HEK293 (cell line): ENCODE data around the gene TSC22D2.

Experiments used
- CTCF ChIA-PET: fragments of 350-600 bp; formaldehyde crosslinking; extraction: SDS; loops from one replicate; lab custom pipeline; 2021; ENCODE audit warnings: antibody characterized with exemption; lab: Yijun Ruan, JAX
- POLR2A ChIA-PET: fragments of 300-600 bp; formaldehyde crosslinking; extraction: SDS; loops from one replicate; lab custom pipeline; 2020; ENCODE audit warnings: antibody characterized with exemption, inconsistent platforms; lab: Yijun Ruan, JAX
- H3K27ac ChIP-seq: fragments of 200-500 bp; sonication (Bioruptor generic); 2 replicates; pipeline ENCODE4 v1.5.1; 2014; ENCODE audit warnings: low read depth, low read length, control low read depth, inconsistent platforms; ENCODE audit errors: extremely low read depth
- H3K36me3 ChIP-seq, 2 experiments: fragments of 200-500 bp in 1 of 2; sonication (Bioruptor generic) in 1 of 2; 1 replicate in 1 of 2; 2 replicates in 1 of 2; pipeline ENCODE4 v1.5.1; 2014 to 2017; ENCODE audit warnings: inconsistent platforms in 2 of 2, low read length in 2 of 2; ENCODE audit not compliant: control insufficient read depth in 2 of 2, insufficient read depth in 1 of 2
- H3K4me1 ChIP-seq: fragments of 200-500 bp; sonication (Bioruptor generic); 2 replicates; pipeline ENCODE4 v1.5.1; 2014; ENCODE audit warnings: mild to moderate bottlenecking, low read length, inconsistent platforms; ENCODE audit not compliant: control insufficient read depth, insufficient read depth
- H3K4me3 ChIP-seq: 2 replicates; pipeline ENCODE4 v1.5.1; 2011; ENCODE audit warnings: low read depth, mild to moderate bottlenecking, control low read depth, low read length, moderate library complexity
- H3K9me3 ChIP-seq: fragments of 200-500 bp; sonication (Bioruptor generic); 2 replicates; pipeline ENCODE4 v1.5.1; 2014; ENCODE audit warnings: low read depth, low read length, inconsistent platforms; ENCODE audit not compliant: control insufficient read depth, insufficient read depth
- ATF2 ChIP-seq: fragments of 450-650 bp; formaldehyde crosslinking; IDR thresholded peaks from 2 replicates; pipeline ENCODE4 v1.5.1; 2016; ENCODE audit warnings: missing biosample characterization, missing genetic modification characterization, low read depth
- HOXA7 ChIP-seq: sonication (generic); formaldehyde crosslinking; IDR thresholded peaks from 2 replicates; pipeline ENCODE4 v1.8.1; 2022; ENCODE audit warnings: missing genetic modification reagents, borderline replicate concordance
- IKZF3 ChIP-seq: fragments of 450-650 bp; IDR thresholded peaks from 2 replicates; pipeline ENCODE4 v1.5.0; 2018; ENCODE audit warnings: missing biosample characterization, mild to moderate bottlenecking, missing genetic modification characterization, moderate library complexity
- INSM2 ChIP-seq: fragments of 450-650 bp; formaldehyde crosslinking; IDR thresholded peaks from 2 replicates; pipeline ENCODE4 v1.5.1; 2016; ENCODE audit warnings: missing biosample characterization, missing genetic modification characterization
- KLF7 ChIP-seq: fragments of 450-650 bp; formaldehyde crosslinking; IDR thresholded peaks from 2 replicates; pipeline ENCODE4 v1.5.1; 2016; ENCODE audit warnings: missing biosample characterization, missing genetic modification characterization, borderline replicate concordance
- MYNN ChIP-seq: fragments of 450-650 bp; formaldehyde crosslinking; IDR thresholded peaks from 2 replicates; pipeline ENCODE4 v1.5.1; 2016; ENCODE audit warnings: missing biosample characterization, missing genetic modification characterization, borderline replicate concordance
- PRDM1 ChIP-seq: fragments of 450-650 bp; formaldehyde crosslinking; IDR thresholded peaks from 2 replicates; pipeline ENCODE4; 2016; ENCODE audit warnings: missing biosample characterization, missing genetic modification characterization
- SP2 ChIP-seq: fragments of 450-650 bp; formaldehyde crosslinking; IDR thresholded peaks from 2 replicates; pipeline ENCODE4 v1.5.1; 2016; ENCODE audit warnings: missing biosample characterization, missing genetic modification characterization
- TRIM28 ChIP-seq: IDR thresholded peaks from 2 replicates; pipeline ENCODE4 v1.6.1; 2011; ENCODE audit warnings: low read length, control low read depth, borderline replicate concordance
- YY1 ChIP-seq: fragments of 450-650 bp; formaldehyde crosslinking; IDR thresholded peaks from 2 replicates; pipeline ENCODE4 v1.5.1; 2018; ENCODE audit warnings: missing biosample characterization, missing genetic modification characterization
- ZBTB10 ChIP-seq: fragments of 450-650 bp; formaldehyde crosslinking; IDR thresholded peaks from 2 replicates; pipeline ENCODE4 v1.5.1; 2016; ENCODE audit warnings: missing biosample characterization, missing genetic modification characterization
- ZBTB44 ChIP-seq: fragments of 450-650 bp; IDR thresholded peaks from 2 replicates; pipeline ENCODE4 v1.5.1; 2018; ENCODE audit warnings: missing biosample characterization, mild to moderate bottlenecking, missing genetic modification characterization
- ZIC2 ChIP-seq: fragments of 450-650 bp; formaldehyde crosslinking; IDR thresholded peaks from 2 replicates; pipeline ENCODE4 v1.5.1; 2016; ENCODE audit warnings: missing biosample characterization, missing genetic modification characterization
- ZNF133 ChIP-seq: fragments of 450-650 bp; formaldehyde crosslinking; IDR thresholded peaks from 2 replicates; pipeline ENCODE4 v1.5.1; 2016; ENCODE audit warnings: missing biosample characterization, missing genetic modification characterization
- ZNF23 ChIP-seq: fragments of 450-650 bp; formaldehyde crosslinking; IDR thresholded peaks from 2 replicates; pipeline ENCODE4 v1.5.1; 2016; ENCODE audit warnings: missing biosample characterization, missing genetic modification characterization, borderline replicate concordance
- ZNF391 ChIP-seq: fragments of 450-650 bp; formaldehyde crosslinking; IDR thresholded peaks from 2 replicates; pipeline ENCODE4 v1.5.1; 2016; ENCODE audit warnings: low read depth, missing biosample characterization, missing genetic modification characterization, borderline replicate concordance
- ZNF473 ChIP-seq: fragments of 450-650 bp; formaldehyde crosslinking; IDR thresholded peaks from 2 replicates; pipeline ENCODE4 v1.5.1; 2017; ENCODE audit warnings: missing biosample characterization, missing genetic modification characterization
- ZNF555 ChIP-seq: fragments of 450-650 bp; formaldehyde crosslinking; conservative IDR thresholded peaks from 2 replicates; pipeline ENCODE4 v1.5.1; 2017; ENCODE audit warnings: missing biosample characterization, mild to moderate bottlenecking, missing genetic modification characterization, inconsistent platforms
- ZNF600 ChIP-seq: fragments of 450-650 bp; formaldehyde crosslinking; IDR thresholded peaks from 2 replicates; pipeline ENCODE4 v1.5.1; 2016; ENCODE audit warnings: missing biosample characterization, missing genetic modification characterization
- ZNF629 ChIP-seq: fragments of 450-650 bp; formaldehyde crosslinking; IDR thresholded peaks from 2 replicates; pipeline ENCODE4 v1.5.1; 2017; ENCODE audit warnings: missing biosample characterization, missing genetic modification characterization
- ZNF692 ChIP-seq: fragments of 450-650 bp; formaldehyde crosslinking; IDR thresholded peaks from 2 replicates; pipeline ENCODE4 v1.5.1; 2016; ENCODE audit warnings: missing biosample characterization, missing genetic modification characterization
- ZNF777 ChIP-seq: fragments of 450-650 bp; formaldehyde crosslinking; IDR thresholded peaks from 2 replicates; pipeline ENCODE4 v1.5.1; 2017; ENCODE audit warnings: missing biosample characterization, missing genetic modification characterization, borderline replicate concordance
- ZSCAN18 ChIP-seq: fragments of 450-650 bp; formaldehyde crosslinking; IDR thresholded peaks from 2 replicates; pipeline ENCODE4 v1.5.1; 2016; ENCODE audit warnings: missing biosample characterization, missing genetic modification characterization
- ZSCAN23 ChIP-seq: fragments of 450-650 bp; formaldehyde crosslinking; IDR thresholded peaks from 2 replicates; pipeline ENCODE4 v1.5.1; 2016; ENCODE audit warnings: missing biosample characterization, missing genetic modification characterization

TSC22D2 gene

GRCh38 chr3:150371741-150372254 is 36.3 kb upstream of the TSC22D2 start:
- Histone ChIP-seq H3K27ac (no peak overlapping the region), H3K4me1 (no peaks in the 10 kb centered on the region), H3K4me3 (peak overlapping the region; percentile 39), H3K36me3 (no peaks in the 10 kb centered on the region), H3K9me3 (no peaks in the 10 kb centered on the region)
- CTCF ChIA-PET = interaction anchor here (1.2 kb wide), 1 partner anchor 133 kb away, joined by 3 read pairs; no protein-coding TSS in a partner anchor
- POLR2A ChIA-PET = interaction anchor here (3.4 kb wide), 1 partner anchor 37 kb away, joined by 22 read pairs; the partner anchor contains the start of gene TSC22D2
- peak; percentile 53; the same call in 1 of the 2 replicates for TF ChIP-seq ZNF692 (tag by site-specific recombination)
- TF ChIP-seq TRIM28 = peak; percentile 69; the same call in 1 of the 2 replicates
- TF ChIP-seq ZNF777 (tag by site-specific recombination) = no peak
- no peak for TF ChIP-seq ZNF555 (tag by site-specific recombination)
- no peak for TF ChIP-seq ZNF473 (tag by site-specific recombination)
- TF ChIP-seq ZBTB44 (tag by site-specific recombination) = 0 out of 2 replicates have a peak, but pooled peaks have one; percentile 22
- peak; percentile 29; the same call in 1 of the 2 replicates for TF ChIP-seq ZNF600 (tag by site-specific recombination)
- TF ChIP-seq YY1 = no peak
- 0 out of 2 replicates have a peak, but pooled peaks have one; percentile 15 for TF ChIP-seq IKZF3
- peak; percentile 43; the same call in 1 of the 2 replicates for TF ChIP-seq SP2 (tag by site-specific recombination)
- TF ChIP-seq ZSCAN18 (tag by site-specific recombination) = no peak
- no peak for TF ChIP-seq HOXA7
- TF ChIP-seq ZNF629 (tag by site-specific recombination) = peak; percentile 89
- peak; percentile 85; the same call in 1 of the 2 replicates for TF ChIP-seq INSM2 (tag by site-specific recombination)
- TF ChIP-seq ZNF23 (tag by site-specific recombination) = no peak
- no peak for TF ChIP-seq ZBTB10 (tag by site-specific recombination)
- no peak for TF ChIP-seq MYNN (tag by site-specific recombination)
- no peak for TF ChIP-seq ZIC2
- TF ChIP-seq PRDM1 (tag by site-specific recombination) = peak; percentile 76
- no peak for TF ChIP-seq ZSCAN23
- TF ChIP-seq KLF7 (tag by site-specific recombination) = no peak
- TF ChIP-seq ZNF133 (tag by site-specific recombination) = no peak
- peak; percentile 95 for TF ChIP-seq ATF2
- TF ChIP-seq ZNF391 (tag by site-specific recombination) = 0 out of 2 replicates have a peak, but pooled peaks have one; percentile 31
